ENCODE measurements around the gene TMEM132D. TPM values are rescaled to one million over a fixed set of nuclear protein-coding genes. Genes with fewer than 3 reads are reported as not detected.

Gene TMEM132D
- total and polyA plus RNA-seq, 4 donors: 0.01 to 0.14 (median 0.08) TPM

GRCh38 chr12:129561304-129561703 is 342.5 kb downstream of the TMEM132D start:
- no peak for DNase-seq (ENCODE audit: low spot score)
- TF ChIP-seq NR2F2 (IDR thresholded peaks at IDR 0.05) (no peak), FOXA1 (IDR thresholded peaks at IDR 0.05) (no peak), HNF4G (IDR thresholded peaks at IDR 0.05) (no peak), EGR1 (IDR thresholded peaks at IDR 0.05; ENCODE audit: low read depth in 2 of 2) (no peak), GABPA (IDR thresholded peaks at IDR 0.05 in 1 of 2, conservative IDR thresholded peaks at IDR 0.05 in 1 of 2) (no peak), YY1 (IDR thresholded peaks at IDR 0.05) (no peak), REST (IDR thresholded peaks at IDR 0.05) (no peak), TAF1 (conservative IDR thresholded peaks at IDR 0.05) (no peak), RAD21 (IDR thresholded peaks at IDR 0.05) (no peak), ZBTB33 (IDR thresholded peaks at IDR 0.05) (no peak), JUND (IDR thresholded peaks at IDR 0.05) (no peak)
- TF ChIP-seq, protein P1, sequence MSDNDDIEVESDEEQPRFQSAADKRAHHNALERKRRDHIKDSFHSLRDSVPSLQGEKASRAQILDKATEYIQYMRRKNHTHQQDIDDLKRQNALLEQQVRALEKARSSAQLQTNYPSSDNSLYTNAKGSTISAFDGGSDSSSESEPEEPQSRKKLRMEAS (IDR thresholded peaks at IDR 0.05): no peak
- no peak overlapping the region for H3K4me3 ChIP-seq (ENCODE audit: low read depth in 1 of 3, low read length in 3 of 3)

GRCh38 chr12:129559776-129560175 is 344.0 kb downstream of the TMEM132D start:
- Histone ChIP-seq H3K27me3 (ENCODE audit: control insufficient read depth in 4 of 4, insufficient read depth in 4 of 4, low read length in 3 of 4) (no peaks in the 10 kb centered on the region), H3K9me3 (ENCODE audit: control insufficient read depth in 4 of 4, low read length in 3 of 4) (peaks cover 0 to 3% (median 0%) of the 10 kb centered on the region in 4 donors), H3K9ac (ENCODE audit: low read depth in 1 of 2, low read length in 2 of 2) (no peak overlapping the region), H3K4me3 (ENCODE audit: low read depth in 1 of 3, low read length in 3 of 3) (no peak overlapping the region), H3K4me1 (ENCODE audit: control insufficient read depth in 4 of 4, insufficient read depth in 4 of 4, low read length in 3 of 4) (no peaks in the 10 kb centered on the region), H3K36me3 (ENCODE audit: control insufficient read depth in 4 of 4, insufficient read depth in 3 of 4, low read depth in 1 of 4, low read length in 3 of 4) (no peaks in the 10 kb centered on the region), H3K27ac (ENCODE audit: low read depth in 1 of 2, low read length in 2 of 2) (no peak overlapping the region)
- 72% methylated on average over 4 of the region's 4 CpGs for whole genome bisulfite sequencing
- DNase-seq (ENCODE audit: low spot score): no peak
- TF ChIP-seq ATF3 (IDR thresholded peaks at IDR 0.05) (no peak), ZBTB33 (IDR thresholded peaks at IDR 0.05) (no peak), YY1 (IDR thresholded peaks at IDR 0.05) (no peak), NR2F2 (IDR thresholded peaks at IDR 0.05) (no peak), EGR1 (IDR thresholded peaks at IDR 0.05; ENCODE audit: low read depth in 2 of 2) (no peak)

More at GRCh38 chr12:129561304-129561703, 342.5 kb downstream of the TMEM132D start:
- Histone ChIP-seq H3K36me3 (ENCODE audit: control insufficient read depth in 4 of 4, insufficient read depth in 3 of 4, low read depth in 1 of 4, low read length in 3 of 4) (no peaks in the 10 kb centered on the region), H3K27me3 (ENCODE audit: control insufficient read depth in 4 of 4, insufficient read depth in 4 of 4, low read length in 3 of 4) (no peaks in the 10 kb centered on the region), H3K4me1 (ENCODE audit: control insufficient read depth in 4 of 4, insufficient read depth in 4 of 4, low read length in 3 of 4) (no peaks in the 10 kb centered on the region), H3K9ac (ENCODE audit: low read depth in 1 of 2, low read length in 2 of 2) (no peak overlapping the region), H3K9me3 (ENCODE audit: control insufficient read depth in 4 of 4, low read length in 3 of 4) (peaks cover 0 to 3% (median 0%) of the 10 kb centered on the region in 4 donors), H3K27ac (ENCODE audit: low read depth in 1 of 2, low read length in 2 of 2) (no peak overlapping the region)
- WGBS: 74% methylated on average over 2 of the region's 2 CpGs

Data from liver (tissue), 9 donors.